ENCODE results near the gene PI4KA.
"Not testable (repeated sequence)": the region's sequence is repeated elsewhere in the genome, so short reads cannot be mapped to it uniquely, and the experiment has no call there.

The PI4KA gene

GRCh38 chr22:20720692-20721408 lies 137.8 kb downstream of the PI4KA start:
- no peak for DNase-seq

- not testable (repeated sequence) for DNase-seq
Observed at GRCh38 chr22:20718727-20719126, 139.9 kb downstream of the PI4KA start.

- not testable (repeated sequence) for DNase-seq
Observed at GRCh38 chr22:20717981-20718380, 140.6 kb downstream of the PI4KA start.

GRCh38 chr22:20717213-20717866 lies 141.3 kb downstream of the PI4KA start:
- DNase-seq = not testable (repeated sequence)

- DNase-seq = not testable (repeated sequence)
Observed at GRCh38 chr22:20713116-20713515, 145.5 kb downstream of the PI4KA start.

- not testable (repeated sequence) for DNase-seq
Observed at GRCh38 chr22:20709966-20710365, 148.6 kb downstream of the PI4KA start.

- DNase-seq = not testable (repeated sequence)
Observed at GRCh38 chr22:20707549-20708118, 151.0 kb downstream of the PI4KA start.

GRCh38 chr22:20703816-20704609 lies 154.6 kb downstream of the PI4KA start:
- peak in 4 of 6 experiments; percentile 18 to 56 (median 43) for DNase-seq

GRCh38 chr22:20703414-20703806 lies 155.2 kb downstream of the PI4KA start:
- not testable (repeated sequence) for DNase-seq

GRCh38 chr22:20702546-20703413 lies 155.8 kb downstream of the PI4KA start:
- DNase-seq = peak; percentile 97 to 100 (median 98)

GRCh38 chr22:20702175-20702545 lies 156.5 kb downstream of the PI4KA start:
- not testable (repeated sequence) for DNase-seq

- DNase-seq = peak in 1 of 6 experiments; percentile 19
Observed at GRCh38 chr22:20701680-20702136, 156.9 kb downstream of the PI4KA start.

GRCh38 chr22:20700347-20700746 lies 158.3 kb downstream of the PI4KA start:
- DNase-seq = not testable (repeated sequence)

GRCh38 chr22:20699856-20700255 lies 158.8 kb downstream of the PI4KA start:
- not testable (repeated sequence) for DNase-seq

GRCh38 chr22:20697481-20698113 lies 161.0 kb downstream of the PI4KA start:
- DNase-seq = peak; percentile 72 to 89 (median 81)

GRCh38 chr22:20696056-20696455 lies 162.6 kb downstream of the PI4KA start:
- DNase-seq = not testable (repeated sequence)

- not testable (repeated sequence) for DNase-seq
Observed at GRCh38 chr22:20695205-20695604, 163.4 kb downstream of the PI4KA start.

- DNase-seq = not testable (repeated sequence)
Observed at GRCh38 chr22:20694256-20694655, 164.4 kb downstream of the PI4KA start.

GRCh38 chr22:20692926-20693325 lies 165.7 kb downstream of the PI4KA start:
- DNase-seq = not testable (repeated sequence)

- not testable (repeated sequence) for DNase-seq
Observed at GRCh38 chr22:20690586-20691317, 167.9 kb downstream of the PI4KA start.

Measured in stimulated activated naive CD4-positive, alpha-beta T cell (primary cell).